GM12878 (cell line): ENCODE results near the gene SNX15. TPM values are rescaled to one million over a fixed set of nuclear protein-coding genes. Genes with fewer than 3 reads are reported as not detected.

ENCODE experiments used
- BCL3 ChIP-seq: IDR thresholded peaks from 2 replicates; pipeline ENCODE4 v1.6.1; 2011; ENCODE audit warnings: borderline replicate concordance, low read depth, mild to moderate bottlenecking, moderate library complexity, low read length; ENCODE audit not compliant: insufficient read depth, poor library complexity, severe bottlenecking
- BHLHE40 ChIP-seq, 2 experiments: fragments of 450-650 bp in 1 of 2; IDR thresholded peaks; 2 replicates each; pipeline ENCODE4 v1.6.1; 2011 to 2017; ENCODE audit warnings: low read depth in 2 of 2, borderline replicate concordance in 1 of 2, improper control_type of control experiment in 1 of 2, low read length in 1 of 2, mild to moderate bottlenecking in 1 of 2
- CUX1 ChIP-seq: IDR thresholded peaks from 2 replicates; pipeline ENCODE4 v1.6.1; 2012; ENCODE audit warnings: improper control_type of control experiment, low read depth, low read length; ENCODE audit not compliant: insufficient replicate concordance
- EED ChIP-seq: sonication (generic); IDR thresholded peaks from 2 replicates; pipeline ENCODE4 v1.6.1; 2016; ENCODE audit warnings: antibody characterized with exemption, low read depth
- FOS ChIP-seq: IDR thresholded peaks from 3 replicates; pipeline ENCODE4 v1.6.1; 2011; ENCODE audit warnings: borderline replicate concordance; ENCODE audit not compliant: insufficient read length; ENCODE audit errors: extremely low read depth
- JUND ChIP-seq: IDR thresholded peaks from 2 replicates; pipeline ENCODE4 v1.6.1; 2012; ENCODE audit warnings: low read depth, mild to moderate bottlenecking, low read length, improper control_type of control experiment, moderate library complexity
- MTA2 ChIP-seq: fragments of 450-650 bp; IDR thresholded peaks from 2 replicates; pipeline ENCODE4 v1.6.1; 2016; ENCODE audit warnings: low read depth, mild to moderate bottlenecking, moderate library complexity
- NFIC ChIP-seq: IDR thresholded peaks from 2 replicates; pipeline ENCODE4 v1.6.1; 2012; ENCODE audit warnings: low read depth, mild to moderate bottlenecking, inconsistent platforms, low read length, moderate library complexity
- NR2F1 ChIP-seq: fragments of 450-650 bp; conservative IDR thresholded peaks from 2 replicates; pipeline ENCODE4 v1.6.1; 2017; ENCODE audit warnings: mild to moderate bottlenecking
- PAX5 ChIP-seq: IDR thresholded peaks from 2 replicates; pipeline ENCODE4 v1.6.1; 2011; ENCODE audit warnings: low read depth, low read length, borderline replicate concordance
- ZNF24 ChIP-seq: fragments of 450-650 bp; IDR thresholded peaks from 2 replicates; pipeline ENCODE4 v1.6.1; 2017; ENCODE audit warnings: antibody characterized with exemption, mild to moderate bottlenecking
- polyA plus RNA-seq, 11 experiments: library from polyadenylated mRNA; depleted of rRNA in 4 of 11; unstranded in 6 of 11; stranded (reverse) in 5 of 11; fragments of >200 nt; fragmentation: Nextera tagmentation in 4 of 11; fragmentation: Illumina TruSeq in 1 of 11; extraction: Ambion mirVana in 4 of 11; extraction: Trizol in 1 of 11; gene quantifications; 1 replicate in 1 of 11; 2 replicates in 10 of 11; pipeline versions ENCODE4 v1.2.1 to v1.2.3, GENCODE V29; 2011 to 2016; ENCODE audit warnings: inconsistent platforms in 2 of 11, missing spikeins in 2 of 11, low read depth in 1 of 11
- total RNA-seq, 4 experiments: library from RNA; depleted of rRNA in 3 of 4; stranded (reverse); fragments of >200 nt in 3 of 4; fragmentation: Illumina TruSeq in 1 of 4; extraction: Trizol in 1 of 4; gene quantifications; 2 replicates each; pipeline versions ENCODE4 v1.2.1 to v1.2.3, GENCODE V29; 2013 to 2021
- TF ChIP-seq, protein P1 (sequence below): fragments of 450-650 bp; IDR thresholded peaks from 2 replicates; pipeline ENCODE4 v1.6.1; 2018; ENCODE audit warnings: mild to moderate bottlenecking, low read depth, moderate library complexity; ENCODE audit not compliant: partially characterized antibody
- TF ChIP-seq, protein P2 (sequence below): fragments of 450-650 bp; IDR thresholded peaks from 2 replicates; pipeline ENCODE4 v1.6.1; 2016; ENCODE audit warnings: mild to moderate bottlenecking

The SNX15 gene
- total and polyA plus RNA-seq, 10 of the 15 experiments (the other 5 are each of a cell fraction or from before 2014, with no cell fraction given): 2.4 to 24.0 (median 16.1) TPM

- TF ChIP-seq CUX1 (no peak), PAX5 (peak; percentile 34; the same call in 1 of the 2 replicates), BCL3 (no peak), NFIC (no peak), MTA2 (no peak), NR2F1 (peak; percentile 65), JUND (peak; percentile 47; the same call in 1 of the 2 replicates), ZNF24 (no peak), FOS (no peak), BHLHE40 (IDR thresholded peaks at IDR 0.05; ENCODE audit: borderline replicate concordance in 1 of 2, low read depth in 2 of 2, low read length in 1 of 2) (peak; percentile 29 to 65; a peak in 3 of 4 replicates), EED (peak; percentile 19; the same call in 1 of the 2 replicates)
- TF ChIP-seq, protein P1, sequence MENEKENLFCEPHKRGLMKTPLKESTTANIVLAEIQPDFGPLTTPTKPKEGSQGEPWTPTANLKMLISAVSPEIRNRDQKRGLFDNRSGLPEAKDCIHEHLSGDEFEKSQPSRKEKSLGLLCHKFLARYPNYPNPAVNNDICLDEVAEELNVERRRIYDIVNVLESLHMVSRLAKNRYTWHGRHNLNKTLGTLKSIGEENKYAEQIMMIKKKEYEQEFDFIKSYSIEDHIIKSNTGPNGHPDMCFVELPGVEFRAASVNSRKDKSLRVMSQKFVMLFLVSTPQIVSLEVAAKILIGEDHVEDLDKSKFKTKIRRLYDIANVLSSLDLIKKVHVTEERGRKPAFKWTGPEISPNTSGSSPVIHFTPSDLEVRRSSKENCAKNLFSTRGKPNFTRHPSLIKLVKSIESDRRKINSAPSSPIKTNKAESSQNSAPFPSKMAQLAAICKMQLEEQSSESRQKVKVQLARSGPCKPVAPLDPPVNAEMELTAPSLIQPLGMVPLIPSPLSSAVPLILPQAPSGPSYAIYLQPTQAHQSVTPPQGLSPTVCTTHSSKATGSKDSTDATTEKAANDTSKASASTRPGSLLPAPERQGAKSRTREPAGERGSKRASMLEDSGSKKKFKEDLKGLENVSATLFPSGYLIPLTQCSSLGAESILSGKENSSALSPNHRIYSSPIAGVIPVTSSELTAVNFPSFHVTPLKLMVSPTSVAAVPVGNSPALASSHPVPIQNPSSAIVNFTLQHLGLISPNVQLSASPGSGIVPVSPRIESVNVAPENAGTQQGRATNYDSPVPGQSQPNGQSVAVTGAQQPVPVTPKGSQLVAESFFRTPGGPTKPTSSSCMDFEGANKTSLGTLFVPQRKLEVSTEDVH: peak; percentile 94
- TF ChIP-seq, protein P2, sequence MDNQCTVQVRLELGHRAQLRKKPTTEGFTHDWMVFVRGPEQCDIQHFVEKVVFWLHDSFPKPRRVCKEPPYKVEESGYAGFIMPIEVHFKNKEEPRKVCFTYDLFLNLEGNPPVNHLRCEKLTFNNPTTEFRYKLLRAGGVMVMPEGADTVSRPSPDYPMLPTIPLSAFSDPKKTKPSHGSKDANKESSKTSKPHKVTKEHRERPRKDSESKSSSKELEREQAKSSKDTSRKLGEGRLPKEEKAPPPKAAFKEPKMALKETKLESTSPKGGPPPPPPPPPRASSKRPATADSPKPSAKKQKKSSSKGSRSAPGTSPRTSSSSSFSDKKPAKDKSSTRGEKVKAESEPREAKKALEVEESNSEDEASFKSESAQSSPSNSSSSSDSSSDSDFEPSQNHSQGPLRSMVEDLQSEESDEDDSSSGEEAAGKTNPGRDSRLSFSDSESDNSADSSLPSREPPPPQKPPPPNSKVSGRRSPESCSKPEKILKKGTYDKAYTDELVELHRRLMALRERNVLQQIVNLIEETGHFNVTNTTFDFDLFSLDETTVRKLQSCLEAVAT: no peak
Observed at GRCh38 chr11:65083834-65084597, 56.8 kb downstream of the SNX15 start, which contains the start of the genes CDCA5 and ZFPL1 (continued).
